Colonic mucosa (tissue), 4 donors: ENCODE data around the gene ST3GAL3. TPM values are rescaled to one million over a fixed set of nuclear protein-coding genes. Genes with fewer than 3 reads are reported as not detected.

Source experiments
- DNase-seq: peaks from one replicate; pipeline ENCODE4 v3.0.0-alpha.2; 2020
- H3K27ac ChIP-seq: fragments of 200-600 bp; one replicate; pipeline ENCODE4 v1.8.0; 2021
- H3K27me3 ChIP-seq: fragments of 200-600 bp; one replicate; pipeline ENCODE4 v1.8.0; 2021
- H3K36me3 ChIP-seq: fragments of 200-600 bp; one replicate; pipeline ENCODE4 v1.8.0; 2021
- H3K4me1 ChIP-seq: fragments of 200-600 bp; one replicate; pipeline ENCODE4 v1.8.0; 2021; ENCODE audit warnings: mild to moderate bottlenecking
- H3K4me3 ChIP-seq: fragments of 200-600 bp; one replicate; pipeline ENCODE4 v1.8.0; 2021
- H3K9ac ChIP-seq, 2 donors: one replicate each; pipeline ENCODE4 v1.7.0; 2013; ENCODE audit warnings: control low read depth in 2 of 2, low read depth in 2 of 2, low read length in 2 of 2
- H3K9me3 ChIP-seq: fragments of 200-600 bp; one replicate; pipeline ENCODE4 v1.8.0; 2021
- intact Hi-C: fragments of 100-400 bp; cut with DNase I; formaldehyde crosslinking; loops from one replicate; pipeline ENCODE4 v1.14.1; 2022
- total RNA-seq, 2 donors: library from RNA; stranded (reverse); fragmentation: NEBNext Ultra II Directional in 1 of 2; extraction: Animal tissue kit (Norgen Biotek cat#: 25700) in 1 of 2; gene quantifications; one replicate each; pipeline ENCODE4 v1.2.1, GENCODE V29; 2021
- TF ChIP-seq, protein P1 (sequence below): fragments of 200-600 bp; IDR thresholded peaks from one replicate; pipeline ENCODE4 v1.8.0; 2022; ENCODE audit warnings: antibody characterized with exemption, mild to moderate bottlenecking
- donor health status: healthy.
- donor health status: DM: no; HTN: no; CAD: no.
- donor health status: DM: no; HTN: no; CAD: no.

Gene ST3GAL3
- total RNA-seq, 2 donors from 2014 or later, result 5.1 to 6.0 TPM

DNA sequence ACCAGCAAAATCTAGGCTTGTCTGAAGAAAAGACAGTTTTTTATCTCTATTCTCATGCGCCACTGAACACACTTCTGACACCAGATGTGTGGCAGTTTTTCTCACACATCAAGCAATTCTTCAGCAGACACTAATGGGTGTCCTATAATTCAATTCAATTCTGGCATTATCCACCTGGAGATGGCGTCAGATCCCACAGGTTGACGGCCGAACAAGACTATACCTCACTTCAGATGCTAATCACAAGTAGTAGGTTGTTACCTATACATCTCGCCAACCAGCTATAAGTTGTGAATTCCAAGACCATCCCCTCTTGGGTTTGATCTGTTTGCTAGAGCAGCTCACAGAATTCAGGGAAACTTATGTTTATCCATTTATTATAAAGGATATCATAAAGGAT, 136.3 kb downstream of the ST3GAL3 start:
- Histone ChIP-seq H3K9ac (no peak overlapping the region), H3K4me1 (no peaks in the 10 kb centered on the region), H3K4me3 (no peak overlapping the region), H3K27me3 (no peaks in the 10 kb centered on the region), H3K27ac (no peak overlapping the region), H3K36me3 (no peaks in the 10 kb centered on the region), H3K9me3 (no peaks in the 10 kb centered on the region)
- intact Hi-C loops, result no loop called here
- TF ChIP-seq, protein P1, sequence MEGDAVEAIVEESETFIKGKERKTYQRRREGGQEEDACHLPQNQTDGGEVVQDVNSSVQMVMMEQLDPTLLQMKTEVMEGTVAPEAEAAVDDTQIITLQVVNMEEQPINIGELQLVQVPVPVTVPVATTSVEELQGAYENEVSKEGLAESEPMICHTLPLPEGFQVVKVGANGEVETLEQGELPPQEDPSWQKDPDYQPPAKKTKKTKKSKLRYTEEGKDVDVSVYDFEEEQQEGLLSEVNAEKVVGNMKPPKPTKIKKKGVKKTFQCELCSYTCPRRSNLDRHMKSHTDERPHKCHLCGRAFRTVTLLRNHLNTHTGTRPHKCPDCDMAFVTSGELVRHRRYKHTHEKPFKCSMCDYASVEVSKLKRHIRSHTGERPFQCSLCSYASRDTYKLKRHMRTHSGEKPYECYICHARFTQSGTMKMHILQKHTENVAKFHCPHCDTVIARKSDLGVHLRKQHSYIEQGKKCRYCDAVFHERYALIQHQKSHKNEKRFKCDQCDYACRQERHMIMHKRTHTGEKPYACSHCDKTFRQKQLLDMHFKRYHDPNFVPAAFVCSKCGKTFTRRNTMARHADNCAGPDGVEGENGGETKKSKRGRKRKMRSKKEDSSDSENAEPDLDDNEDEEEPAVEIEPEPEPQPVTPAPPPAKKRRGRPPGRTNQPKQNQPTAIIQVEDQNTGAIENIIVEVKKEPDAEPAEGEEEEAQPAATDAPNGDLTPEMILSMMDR, result no peak
- no peak for DNase-seq

DNA sequence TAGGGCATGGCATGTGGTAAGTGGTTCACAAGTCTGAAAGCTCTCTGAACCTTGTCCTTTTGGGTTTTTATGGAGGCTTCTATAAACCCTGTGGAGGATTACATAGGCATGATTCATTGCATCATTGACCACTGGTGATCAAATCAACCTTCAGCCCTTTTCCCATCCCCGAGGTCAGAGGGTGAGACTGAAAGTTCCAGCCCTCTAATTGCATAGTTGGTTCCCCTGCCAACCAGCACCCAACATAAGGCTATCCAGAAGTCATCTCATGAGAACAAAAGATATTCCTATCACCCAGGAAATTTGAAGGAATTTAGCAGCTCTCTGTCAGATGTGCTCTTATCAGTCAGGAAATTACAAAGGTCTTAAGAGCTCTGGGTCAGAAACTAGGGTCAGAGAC, 136.8 kb downstream of the ST3GAL3 start:
- Histone ChIP-seq H3K27me3 (no peaks in the 10 kb centered on the region), H3K27ac (peak overlapping the region; percentile 20), H3K9me3 (no peaks in the 10 kb centered on the region), H3K9ac (no peak overlapping the region), H3K4me1 (no peaks in the 10 kb centered on the region), H3K4me3 (no peak overlapping the region), H3K36me3 (no peaks in the 10 kb centered on the region)
- intact Hi-C loops, result no loop called here
- peak; percentile 63 for DNase-seq
- TF ChIP-seq, protein P1, result no peak

DNA sequence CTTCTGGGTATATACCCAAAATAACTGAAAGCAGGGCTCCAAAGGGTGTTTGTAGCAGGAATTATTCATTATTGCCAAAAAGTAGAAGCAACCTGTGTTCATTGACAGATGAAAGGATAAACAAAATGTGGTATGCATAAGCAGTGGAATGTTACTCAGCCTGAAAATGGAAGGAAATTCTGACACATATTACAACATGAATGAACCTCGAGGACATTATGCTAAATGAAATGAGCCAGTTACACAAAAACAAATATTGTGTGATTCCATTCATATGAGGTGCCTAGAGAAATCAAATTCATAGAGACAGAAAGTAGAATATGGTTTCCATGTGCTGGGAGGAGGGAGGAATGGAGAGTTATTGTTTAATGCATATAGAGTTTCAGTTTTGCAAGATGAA, 140.0 kb downstream of the ST3GAL3 start:
- H3K4me3 ChIP-seq, result no peak overlapping the region
- H3K27me3 ChIP-seq, result no peaks in the 10 kb centered on the region
- H3K9ac ChIP-seq, result no peak overlapping the region
- no peaks in the 10 kb centered on the region for H3K4me1 ChIP-seq
- H3K36me3 ChIP-seq, result no peaks in the 10 kb centered on the region
- intact Hi-C loops, result no loop called here
- no peak overlapping the region for H3K27ac ChIP-seq
- no peak for DNase-seq
- H3K9me3 ChIP-seq, result no peaks in the 10 kb centered on the region
- TF ChIP-seq, protein P1, result no peak

DNA sequence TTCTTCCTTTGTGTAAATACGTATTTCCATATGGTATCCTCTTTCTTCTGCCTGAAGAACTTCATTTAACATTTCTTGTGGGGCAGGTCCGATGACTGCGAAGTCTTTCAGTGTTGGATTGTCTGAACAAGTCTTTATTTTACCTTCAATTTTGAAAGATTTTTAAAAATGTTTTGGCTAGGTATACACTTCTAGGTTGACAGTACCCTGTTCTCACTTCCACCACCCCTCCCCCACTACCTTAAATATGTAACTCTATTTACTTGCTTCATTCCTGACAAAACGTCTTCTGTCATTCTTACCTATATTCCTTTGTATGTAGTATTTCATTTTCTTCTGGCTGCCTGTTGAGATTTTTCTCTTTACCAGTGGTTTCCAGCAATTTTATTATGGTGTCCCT, 140.5 kb downstream of the ST3GAL3 start:
- Histone ChIP-seq H3K4me1 (no peaks in the 10 kb centered on the region), H3K9ac (no peak overlapping the region), H3K36me3 (no peaks in the 10 kb centered on the region), H3K27ac (no peak overlapping the region), H3K9me3 (no peaks in the 10 kb centered on the region), H3K27me3 (no peaks in the 10 kb centered on the region), H3K4me3 (no peak overlapping the region)
- TF ChIP-seq, protein P1, result no peak
- no peak for DNase-seq
- intact Hi-C loops, result no loop called here

- TF ChIP-seq, protein P1, result no peak
- DNase-seq, result peak; percentile 16
These were observed 142.3 kb downstream of the ST3GAL3 start for GRCh38 chr1:43849670-43850069.

More at GRCh38 chr1:43849670-43850069, 142.3 kb downstream of the ST3GAL3 start:
- intact Hi-C loops, result no loop called here
- Histone ChIP-seq H3K27ac (no peak overlapping the region), H3K4me3 (no peak overlapping the region), H3K9ac (no peak overlapping the region), H3K27me3 (no peaks in the 10 kb centered on the region), H3K4me1 (peaks cover 5% of the 10 kb centered on the region), H3K36me3 (no peaks in the 10 kb centered on the region), H3K9me3 (no peaks in the 10 kb centered on the region)
